Cardiac muscle cell (in vitro differentiated cells and primary cell): Measurements from ENCODE around the gene RPL10A. TPM values are rescaled to one million over a fixed set of nuclear protein-coding genes. Genes with fewer than 3 reads are reported as not detected.

ENCODE experiments used
- DNase-seq, 2 donors: peaks; one replicate each; pipeline versions ENCODE4 v3.0.0 to v3.0.0-alpha.2; 2010 to 2017; ENCODE audit warnings: low read depth in 1 of 2, low spot score in 1 of 2
- H3K27ac ChIP-seq: fragments of 200-600 bp; sonication (generic); 2 replicates; pipeline ENCODE4 v1.5.1; 2016
- H3K27me3 ChIP-seq: fragments of 200-600 bp; sonication (generic); 2 replicates; pipeline ENCODE4 v1.6.0; 2016; ENCODE audit warnings: control low read depth
- H3K36me3 ChIP-seq: fragments of 200-600 bp; sonication (generic); 2 replicates; pipeline ENCODE4 v1.5.1; 2016; ENCODE audit warnings: control low read depth
- H3K4me1 ChIP-seq: fragments of 200-600 bp; sonication (generic); 2 replicates; pipeline ENCODE4 v1.8.1; 2017; ENCODE audit warnings: low read depth, mild to moderate bottlenecking, mixed run types
- H3K4me3 ChIP-seq: fragments of 200-600 bp; sonication (generic); 2 replicates; pipeline ENCODE4 v1.5.1; 2016; ENCODE audit warnings: mild to moderate bottlenecking
- H3K9me3 ChIP-seq: fragments of 200-600 bp; sonication (generic); 2 replicates; pipeline ENCODE4 v1.5.1; 2017; ENCODE audit warnings: low read depth, mild to moderate bottlenecking, control low read depth
- polyA plus RNA-seq: library from polyadenylated mRNA; unstranded; fragments of >200 nt; fragmentation: Nextera tagmentation; extraction: Ambion mirVana; gene quantifications from 2 replicates; pipeline ENCODE4 v1.2.1, GENCODE V29; 2016
- total RNA-seq: library from RNA; depleted of rRNA; stranded (reverse); fragments of >200 nt; gene quantifications from 2 replicates; pipeline ENCODE4 v1.2.3, GENCODE V29; 2016
- TF ChIP-seq, protein P1 (sequence below): IDR thresholded peaks from 2 replicates; pipeline ENCODE4 v1.5.1; 2012; ENCODE audit warnings: low read depth, mild to moderate bottlenecking, low read length

The RPL10A gene
- total and polyA plus RNA-seq, 2 experiments from 2014 or later: 390 to 1,095 TPM

DNA sequence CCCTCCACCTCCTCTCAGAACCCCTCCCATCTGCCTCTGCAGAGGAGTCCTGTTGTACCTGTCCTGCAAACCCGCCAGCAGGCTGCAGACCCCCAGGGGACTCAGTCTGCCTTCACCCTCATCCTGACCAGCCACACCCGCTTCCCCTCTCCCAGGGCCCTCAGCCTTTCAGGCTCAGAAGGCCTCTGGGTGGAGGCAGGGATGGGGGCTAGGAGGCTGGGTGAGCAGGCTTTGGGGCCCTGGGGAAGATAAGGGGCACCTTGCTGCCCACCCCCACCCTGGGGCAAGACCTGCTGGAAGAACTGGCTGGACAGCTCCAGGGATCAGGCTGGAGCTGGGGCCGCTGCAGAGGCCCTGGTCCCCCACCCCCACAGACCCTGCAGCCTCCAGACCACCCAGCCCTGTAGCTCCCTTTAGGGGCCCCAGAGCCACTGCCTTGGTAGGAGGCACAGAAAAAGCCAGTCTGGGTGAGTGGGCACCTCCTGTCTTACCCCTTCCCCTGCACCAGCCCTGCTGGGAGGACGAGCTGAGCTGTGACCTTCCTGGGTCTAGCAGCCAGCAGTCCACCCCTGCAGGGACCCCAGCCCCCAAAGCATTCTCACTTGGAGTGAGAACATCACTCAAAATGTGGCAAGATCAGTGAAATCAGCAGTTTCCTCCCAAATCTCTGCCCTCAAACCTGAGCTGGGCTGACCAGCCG is 23.5 kb downstream of the RPL10A start:
- DNase-seq: peak in 1 of 2 donors; percentile 49
- H3K4me1 ChIP-seq: peaks cover 63% of the 10 kb centered on the region
- peak overlapping the region; percentile 1 for H3K4me3 ChIP-seq

DNA sequence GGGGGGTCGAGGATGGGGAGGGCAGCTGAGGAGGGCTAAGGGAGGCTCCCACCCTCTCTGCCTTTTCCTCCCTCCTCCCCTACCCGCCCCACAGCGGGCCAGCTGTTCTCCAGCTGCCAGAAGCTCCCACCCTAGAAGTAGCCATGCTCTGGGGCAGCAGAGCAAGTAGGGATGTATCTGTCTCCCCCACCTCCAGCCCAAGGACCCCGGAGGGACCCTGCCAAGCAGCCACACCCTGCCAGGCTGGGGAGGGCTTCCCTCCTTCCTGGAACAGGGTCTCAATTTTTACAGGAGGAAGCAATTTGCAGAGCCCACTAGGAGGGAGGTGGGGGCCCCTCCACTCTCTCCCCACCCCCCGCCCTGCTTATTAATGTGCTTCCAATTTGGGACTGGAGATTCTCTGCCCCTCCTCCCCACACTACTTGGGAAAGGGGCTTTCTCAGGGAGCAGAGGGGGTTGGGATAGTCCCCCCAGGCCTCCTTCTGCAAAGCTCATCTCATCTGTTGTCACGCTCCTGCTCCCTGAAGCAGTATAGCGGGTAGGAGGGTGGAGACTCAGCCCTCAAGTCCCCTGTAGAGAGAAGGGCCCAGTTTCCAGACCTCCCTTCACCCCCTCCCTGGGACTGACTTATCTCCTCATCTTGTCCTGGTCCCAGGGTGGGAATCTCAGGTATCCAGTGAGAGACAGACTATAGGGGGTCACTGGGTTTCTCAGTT is 24.2 kb downstream of the RPL10A start:
- no peaks in the 10 kb centered on the region for H3K36me3 ChIP-seq
- TF ChIP-seq, protein P1, sequence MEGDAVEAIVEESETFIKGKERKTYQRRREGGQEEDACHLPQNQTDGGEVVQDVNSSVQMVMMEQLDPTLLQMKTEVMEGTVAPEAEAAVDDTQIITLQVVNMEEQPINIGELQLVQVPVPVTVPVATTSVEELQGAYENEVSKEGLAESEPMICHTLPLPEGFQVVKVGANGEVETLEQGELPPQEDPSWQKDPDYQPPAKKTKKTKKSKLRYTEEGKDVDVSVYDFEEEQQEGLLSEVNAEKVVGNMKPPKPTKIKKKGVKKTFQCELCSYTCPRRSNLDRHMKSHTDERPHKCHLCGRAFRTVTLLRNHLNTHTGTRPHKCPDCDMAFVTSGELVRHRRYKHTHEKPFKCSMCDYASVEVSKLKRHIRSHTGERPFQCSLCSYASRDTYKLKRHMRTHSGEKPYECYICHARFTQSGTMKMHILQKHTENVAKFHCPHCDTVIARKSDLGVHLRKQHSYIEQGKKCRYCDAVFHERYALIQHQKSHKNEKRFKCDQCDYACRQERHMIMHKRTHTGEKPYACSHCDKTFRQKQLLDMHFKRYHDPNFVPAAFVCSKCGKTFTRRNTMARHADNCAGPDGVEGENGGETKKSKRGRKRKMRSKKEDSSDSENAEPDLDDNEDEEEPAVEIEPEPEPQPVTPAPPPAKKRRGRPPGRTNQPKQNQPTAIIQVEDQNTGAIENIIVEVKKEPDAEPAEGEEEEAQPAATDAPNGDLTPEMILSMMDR: no peak
- no peaks in the 10 kb centered on the region for H3K9me3 ChIP-seq
- H3K27me3 ChIP-seq: no peaks in the 10 kb centered on the region
- peak overlapping the region; percentile 98 for H3K27ac ChIP-seq
- no peak for DNase-seq
- peak overlapping the region; percentile 1 for H3K4me3 ChIP-seq
- peaks cover 63% of the 10 kb centered on the region for H3K4me1 ChIP-seq

More for the DNA sequence above, 23.5 kb downstream of the RPL10A start:
- Histone ChIP-seq H3K27me3 (no peaks in the 10 kb centered on the region), H3K36me3 (no peaks in the 10 kb centered on the region), H3K27ac (peak overlapping the region; percentile 98), H3K9me3 (no peaks in the 10 kb centered on the region)
- TF ChIP-seq, protein P1: no peak

DNA sequence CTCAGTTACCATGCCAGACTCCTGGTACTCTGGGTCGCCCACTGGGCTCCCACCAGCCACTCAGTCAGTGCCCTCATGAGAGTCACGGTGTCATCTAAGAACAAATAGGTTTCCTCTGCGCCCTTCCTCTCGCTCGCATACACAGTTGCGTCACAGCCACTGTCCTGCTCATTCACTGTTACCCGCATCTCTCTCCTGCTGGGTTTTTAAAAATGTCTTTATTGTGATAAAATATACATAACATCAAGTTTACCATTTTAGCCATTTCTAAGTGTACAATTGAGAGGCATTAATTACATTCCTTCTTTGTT is 24.7 kb downstream of the RPL10A start:
- Histone ChIP-seq H3K27me3 (no peaks in the 10 kb centered on the region), H3K27ac (peak overlapping the region; percentile 98), H3K4me1 (peaks cover 59% of the 10 kb centered on the region), H3K36me3 (no peaks in the 10 kb centered on the region), H3K9me3 (no peaks in the 10 kb centered on the region), H3K4me3 (no peak overlapping the region)
- TF ChIP-seq, protein P1: no peak
- DNase-seq: no peak

DNA sequence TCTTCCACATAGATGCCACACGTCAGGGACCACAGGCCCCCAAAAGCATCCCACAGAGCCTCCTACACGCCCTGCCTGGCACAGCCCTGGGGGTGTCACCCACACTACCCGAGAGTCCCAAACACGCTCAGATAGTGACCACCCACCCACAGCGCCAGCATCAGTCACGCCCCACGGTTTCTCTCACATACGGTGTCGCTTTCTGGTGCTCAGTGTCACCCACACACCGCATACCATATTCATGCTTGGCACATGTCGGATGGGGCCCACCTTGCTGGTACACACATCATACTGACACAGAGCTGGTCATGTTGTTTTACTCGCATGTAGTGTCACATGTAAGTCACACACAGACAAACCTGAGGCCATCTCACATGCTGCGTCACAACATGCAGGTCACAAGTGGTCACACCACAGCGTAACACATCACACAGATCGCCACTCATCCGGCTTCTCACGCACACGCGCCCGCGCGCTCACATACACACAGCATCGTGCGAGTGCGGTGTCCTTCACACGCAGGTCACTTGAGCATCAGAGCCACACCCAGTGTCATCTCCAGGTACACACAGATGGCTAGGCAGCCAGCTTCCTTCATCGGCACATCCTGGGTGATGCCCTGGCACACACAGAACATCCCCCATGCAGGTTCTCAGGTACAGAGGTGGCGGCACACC is 25.2 kb downstream of the RPL10A start:
- TF ChIP-seq, protein P1: no peak
- Histone ChIP-seq H3K9me3 (no peaks in the 10 kb centered on the region), H3K4me1 (peaks cover 60% of the 10 kb centered on the region), H3K4me3 (no peak overlapping the region), H3K27me3 (no peaks in the 10 kb centered on the region), H3K36me3 (no peaks in the 10 kb centered on the region), H3K27ac (peak overlapping the region; percentile 98)
- DNase-seq: no peak

DNA sequence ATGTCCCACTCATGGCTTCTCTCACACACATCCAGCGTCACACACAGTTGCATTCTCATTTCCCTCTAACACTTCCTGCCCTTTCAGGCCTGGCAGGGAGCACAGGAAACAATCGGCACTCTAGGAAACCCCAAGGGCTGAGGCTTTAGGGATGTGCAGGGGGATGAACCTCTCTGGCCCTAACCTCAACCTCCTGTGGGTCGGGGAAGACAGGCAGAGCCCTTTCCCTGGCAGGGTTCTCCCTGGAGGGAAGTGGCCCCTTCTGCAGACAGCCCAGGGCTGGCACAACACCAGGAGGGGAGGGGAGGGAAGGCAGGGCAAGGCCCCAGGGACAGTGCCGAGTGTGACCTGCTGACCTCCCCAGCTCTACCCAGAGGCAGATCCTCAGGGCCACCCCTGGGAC is 26.0 kb downstream of the RPL10A start:
- Histone ChIP-seq H3K4me1 (peaks cover 61% of the 10 kb centered on the region), H3K27ac (peak overlapping the region; percentile 98), H3K4me3 (no peak overlapping the region), H3K9me3 (no peaks in the 10 kb centered on the region), H3K36me3 (no peaks in the 10 kb centered on the region), H3K27me3 (no peaks in the 10 kb centered on the region)
- peak in 1 of 2 donors; percentile 52 for DNase-seq
- TF ChIP-seq, protein P1: no peak
